HG02678 (cell line): Measurements from ENCODE around the gene CAMTA1.

ENCODE experiments used
- ATAC-seq: cut with Tn5 transposase; IDR thresholded peaks from one replicate; pipeline ENCODE4 v1.9.1; 2021; ENCODE audit warnings: mild to moderate bottlenecking, moderate library complexity; ENCODE audit not compliant: unreplicated experiment

Gene CAMTA1

GRCh38 chr1:6953907-6954364, 168.7 kb downstream of the CAMTA1 start:
- ATAC-seq = no peak

- ATAC-seq = no peak
Observed at GRCh38 chr1:6954591-6954990, 169.3 kb downstream of the CAMTA1 start.

- no peak for ATAC-seq
Observed at GRCh38 chr1:6955357-6956094, 170.3 kb downstream of the CAMTA1 start.

DNA sequence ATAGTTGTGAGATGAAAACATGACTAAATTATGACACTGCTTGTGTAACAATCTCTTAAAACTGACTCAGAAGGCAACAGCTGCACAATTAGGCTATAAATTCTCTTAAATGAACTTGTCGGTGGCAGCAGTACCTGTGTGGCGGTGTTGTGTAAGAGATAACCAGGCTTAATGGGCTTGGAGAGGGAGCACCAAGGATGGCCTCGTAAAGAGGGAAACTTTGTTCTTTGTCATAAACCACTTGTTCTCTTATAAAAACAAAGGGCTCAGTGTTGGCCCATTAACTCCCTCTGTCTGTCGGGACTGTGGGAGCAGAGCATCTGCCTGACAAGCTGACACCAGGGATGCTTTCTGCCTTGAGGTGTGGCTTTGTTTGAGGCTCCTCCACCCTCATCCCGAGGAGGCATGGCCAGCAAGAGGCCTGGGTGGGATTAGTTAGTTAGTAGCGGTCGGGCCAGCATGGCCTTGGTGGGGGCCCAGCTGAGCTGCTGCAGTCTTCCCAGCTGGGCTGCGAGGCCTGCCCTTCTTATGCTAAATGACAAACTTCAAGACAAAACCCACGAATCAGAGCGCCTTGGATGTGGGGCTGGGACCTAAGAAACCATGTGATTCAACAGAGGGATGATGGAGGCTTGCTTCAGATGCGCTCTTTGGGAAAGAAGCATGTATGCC, 171.4 kb downstream of the CAMTA1 start:
- ATAC-seq = no peak

- no peak for ATAC-seq
Observed at GRCh38 chr1:6957341-6957740, 172.1 kb downstream of the CAMTA1 start.

DNA sequence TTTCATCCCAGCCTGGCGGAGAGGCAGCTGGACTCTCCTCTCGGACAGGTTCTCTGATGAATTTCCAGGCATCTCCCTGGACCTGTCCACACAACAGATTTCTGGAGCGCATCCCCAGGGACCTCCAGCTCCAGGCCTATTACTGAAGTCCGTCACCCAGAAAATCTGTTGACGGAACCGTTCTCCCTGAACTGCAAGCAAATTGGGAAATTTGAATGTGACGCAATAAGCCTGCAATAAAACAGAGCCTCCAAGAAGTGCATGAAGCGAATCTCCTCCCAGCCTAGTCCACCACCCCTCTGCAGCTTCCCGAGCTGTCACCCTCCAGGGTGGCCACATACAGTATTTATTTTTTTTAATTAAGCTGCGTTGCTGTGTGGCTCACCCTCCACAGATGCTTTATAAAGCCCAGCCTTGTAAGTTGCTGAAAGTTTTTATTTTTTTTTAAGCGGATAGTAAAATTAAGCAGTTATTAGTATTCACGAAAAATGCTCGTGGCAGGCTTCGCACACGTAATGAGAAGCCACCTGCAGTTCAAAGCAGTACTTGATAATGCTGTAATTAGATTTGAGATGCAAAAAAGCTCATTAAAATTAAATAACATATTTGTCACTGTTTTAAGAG, 173.3 kb downstream of the CAMTA1 start:
- no peak for ATAC-seq

DNA sequence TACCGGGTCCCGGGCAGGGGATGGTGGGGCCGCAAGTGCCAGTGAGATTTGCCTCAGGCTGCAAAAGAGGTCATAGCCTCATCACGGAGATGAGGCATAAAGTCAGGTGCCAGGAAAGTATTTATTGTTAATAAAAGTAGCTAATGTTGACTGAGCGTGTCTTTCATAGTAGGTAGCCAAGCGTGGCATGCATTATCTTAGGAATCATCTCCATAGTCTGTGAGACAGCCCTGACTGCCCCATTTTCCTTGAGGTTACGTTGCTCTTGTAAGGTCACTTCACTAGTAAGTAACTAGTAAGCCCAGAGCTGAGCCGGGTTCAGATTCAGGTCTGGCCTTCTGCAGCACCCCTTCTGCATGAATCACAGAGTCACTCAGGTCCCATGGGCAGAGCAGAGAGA, 174.2 kb downstream of the CAMTA1 start:
- ATAC-seq = no peak

- ATAC-seq = no peak
Observed at GRCh38 chr1:6960291-6960811, 175.1 kb downstream of the CAMTA1 start.

GRCh38 chr1:6960860-6961259, 175.6 kb downstream of the CAMTA1 start:
- no peak for ATAC-seq

DNA sequence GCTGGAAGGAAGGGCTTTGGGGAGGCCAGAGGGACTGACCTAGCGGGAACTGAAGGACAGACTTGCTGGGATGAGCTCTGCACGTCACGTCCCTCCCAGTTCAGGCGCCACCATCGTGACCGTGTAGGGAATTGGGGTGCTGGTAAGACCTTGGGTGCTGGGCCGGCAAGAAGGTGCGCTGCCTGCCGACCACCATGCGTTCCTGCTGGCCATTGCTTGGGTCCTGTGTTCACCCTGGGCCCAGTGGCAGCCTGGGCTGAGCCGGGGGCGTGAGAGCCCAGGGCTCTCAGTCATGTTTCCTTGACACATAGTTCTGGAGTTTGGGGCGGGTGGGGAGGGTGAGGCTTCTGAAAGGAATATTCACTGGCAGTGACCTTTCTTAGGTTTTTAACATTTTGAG, 176.0 kb downstream of the CAMTA1 start:
- no peak for ATAC-seq

DNA sequence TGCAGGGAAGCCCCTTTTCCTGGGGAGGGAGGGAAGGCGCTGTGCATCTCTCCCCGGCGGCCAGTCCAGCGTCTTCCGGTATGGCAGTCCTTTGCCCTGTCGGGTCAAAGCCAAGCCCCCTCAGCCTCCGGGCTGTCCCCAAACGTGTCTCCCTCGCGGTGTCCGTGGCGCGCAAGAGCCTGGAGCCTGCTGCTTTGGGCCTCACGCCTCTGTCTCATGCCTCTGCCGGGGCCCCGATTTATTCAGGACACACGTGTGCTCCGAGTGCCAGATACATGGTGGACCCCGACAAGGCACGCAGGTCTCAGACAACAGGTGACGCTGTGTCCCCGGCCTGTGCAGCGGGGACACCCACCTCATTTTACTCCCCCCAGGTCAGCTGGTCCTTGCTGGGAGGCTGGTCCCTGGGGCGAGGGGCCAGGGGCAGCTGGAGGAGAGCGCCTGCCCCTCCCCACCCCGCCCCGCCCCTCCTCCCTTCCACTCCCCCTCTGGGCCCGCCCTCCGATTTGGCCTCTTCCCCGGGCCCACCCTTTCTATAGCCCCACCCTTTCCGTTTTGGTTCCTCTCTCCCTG, 176.7 kb downstream of the CAMTA1 start:
- no peak for ATAC-seq

- ATAC-seq = no peak
Observed at GRCh38 chr1:6962478-6962995, 177.3 kb downstream of the CAMTA1 start.

DNA sequence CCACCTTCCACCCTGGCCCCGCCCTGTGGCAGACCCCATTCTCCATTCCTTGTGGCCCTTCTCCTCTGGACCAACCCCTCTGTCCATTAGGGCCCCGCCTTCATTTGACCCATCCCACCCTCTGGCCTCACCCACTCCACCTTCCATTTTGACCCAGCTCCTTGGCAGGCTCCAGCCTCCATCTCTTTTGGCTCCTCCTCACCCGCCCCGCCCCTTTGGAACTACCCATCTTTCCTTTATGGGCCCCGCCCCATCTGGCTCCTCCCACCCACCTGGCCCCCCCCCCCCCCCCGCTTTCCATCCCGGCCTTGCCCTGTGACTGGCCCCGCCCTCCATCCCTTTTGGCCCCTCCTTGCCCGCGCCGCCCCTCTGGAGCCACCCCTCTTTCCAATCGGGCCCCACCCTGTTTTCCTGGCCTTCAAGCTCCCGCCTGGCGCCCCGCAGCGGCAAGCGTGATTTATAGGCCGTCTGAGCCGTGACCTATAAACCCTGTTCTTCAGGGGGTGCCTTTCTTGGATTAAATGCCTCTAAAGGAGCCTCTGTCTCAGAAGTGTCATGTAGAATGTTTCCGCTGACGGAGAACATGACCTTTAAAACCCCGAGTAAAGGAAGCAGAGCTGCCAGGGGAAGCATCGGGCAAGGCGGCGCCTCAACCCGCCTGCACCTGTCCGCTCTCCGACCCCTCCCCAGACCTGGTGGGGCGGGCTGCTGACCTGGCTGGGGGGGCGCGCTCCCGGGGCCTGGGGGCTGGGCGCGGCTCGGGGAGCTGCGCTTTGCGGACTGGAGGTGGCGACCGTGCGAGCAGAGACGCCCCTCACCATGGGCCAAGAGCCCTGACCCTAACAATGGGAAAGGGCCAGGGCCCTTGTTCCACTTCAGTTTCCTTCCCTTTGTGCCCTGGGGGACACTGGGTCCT, 178.0 kb downstream of the CAMTA1 start:
- no peak for ATAC-seq

GRCh38 chr1:6963912-6964307, 178.7 kb downstream of the CAMTA1 start:
- no peak for ATAC-seq

- ATAC-seq = no peak
Observed at GRCh38 chr1:6965083-6965934, 180.1 kb downstream of the CAMTA1 start.

GRCh38 chr1:6965935-6966241, 180.6 kb downstream of the CAMTA1 start:
- ATAC-seq = no peak

GRCh38 chr1:6966326-6966725, 181.1 kb downstream of the CAMTA1 start:
- ATAC-seq = no peak

DNA sequence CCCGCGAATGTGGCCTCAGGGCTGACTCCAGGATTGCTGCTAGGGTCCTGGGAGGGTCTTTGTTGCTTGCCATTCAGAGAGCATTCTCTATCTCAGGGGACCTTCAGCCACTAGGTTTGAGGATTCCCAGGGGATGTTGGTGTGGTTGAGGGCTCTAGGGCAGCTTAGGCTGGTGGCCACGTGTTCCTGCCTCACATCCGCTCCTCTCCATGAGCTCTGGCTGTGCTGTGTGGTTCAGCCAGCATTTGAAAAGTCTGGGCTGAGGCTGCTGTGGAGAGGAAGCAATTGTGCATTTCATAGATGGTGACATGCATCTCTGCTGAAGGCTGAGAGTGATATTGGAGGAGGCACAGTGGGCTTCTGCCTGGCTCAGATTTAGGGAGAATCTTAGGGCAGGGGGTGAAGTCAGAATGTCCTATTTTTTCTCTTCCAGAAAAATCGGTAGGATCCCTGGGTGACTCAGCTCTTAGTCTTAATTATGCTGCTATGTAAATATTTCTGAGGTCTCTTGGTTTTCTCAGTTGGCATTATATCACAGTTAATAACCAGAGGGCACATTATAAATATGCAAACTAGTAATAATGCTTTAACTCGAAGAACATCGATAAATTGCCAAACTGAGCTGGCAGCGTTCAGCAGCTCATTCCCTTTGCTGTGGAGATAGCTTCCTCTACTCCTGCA, 182.3 kb downstream of the CAMTA1 start:
- ATAC-seq = no peak

DNA sequence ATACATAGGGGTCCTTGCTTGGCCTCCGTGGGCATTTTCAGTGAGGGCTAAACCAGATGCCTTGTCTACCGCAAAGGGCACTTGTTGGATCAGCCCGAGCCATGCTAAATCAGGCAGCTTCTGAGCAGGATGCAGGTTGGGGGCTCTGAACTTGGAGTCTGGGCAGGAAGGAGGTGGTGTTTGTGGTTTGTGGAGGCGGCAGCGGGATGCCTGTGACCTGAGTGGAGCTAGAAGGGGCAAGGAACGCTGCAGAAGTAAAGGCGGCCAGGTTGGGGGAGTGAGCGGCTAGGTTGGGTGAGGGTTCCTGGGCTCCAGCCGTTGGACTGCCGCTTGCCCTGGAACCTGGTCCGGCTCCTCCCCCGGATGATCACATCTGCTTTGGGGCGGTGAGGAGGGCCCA, 183.9 kb downstream of the CAMTA1 start:
- ATAC-seq = no peak
